GM12878 (cell line): ENCODE results near the gene PAK5. TPM values are rescaled to one million over a fixed set of nuclear protein-coding genes. Genes with fewer than 3 reads are reported as not detected.

ENCODE experiments used
- ATAC-seq: fragments of 200-7000 bp; cut with Tn5 transposase; 3 replicates; pipeline ENCODE4 v1.9.1; 2020; ENCODE audit warnings: mild to moderate bottlenecking, moderate library complexity
- BruUV-seq: library from RNA; stranded (reverse); fragments of 400-500 nt; replicated peaks from 2 replicates; lab custom pipeline; 2021; lab: Mats Ljungman, UMichigan
- CTCF ChIA-PET: fragments of 300-600 bp; sonication (Branson Sonifier 250); formaldehyde crosslinking; extraction: SDS; loops from one replicate; lab custom pipeline; 2021; ENCODE audit warnings: inconsistent platforms; lab: Yijun Ruan, JAX
- POLR2A ChIA-PET: fragments of 350-600 bp; formaldehyde crosslinking; extraction: SDS; loops from one replicate; lab custom pipeline; 2021; ENCODE audit warnings: inconsistent platforms; lab: Charles Lee
- RAD21 ChIA-PET: fragments of 300-600 bp; sonication (Branson Sonifier 250); formaldehyde crosslinking; loops from one replicate; lab custom pipeline; 2023; ENCODE audit warnings: antibody characterized with exemption; ENCODE audit not compliant: unreplicated experiment; lab: Charles Lee
- SMC1A ChIA-PET: fragments of 300-600 bp; sonication (Branson Sonifier 250); formaldehyde crosslinking; loops from one replicate; lab custom pipeline; 2023; ENCODE audit not compliant: unreplicated experiment, uncharacterized antibody; lab: Charles Lee
- DNase-seq: peaks from one replicate; pipeline ENCODE4 v3.0.0-alpha.2; 2011; ENCODE audit warnings: low read depth, low spot score
- FAIRE-seq: peaks from 3 replicates; lab custom pipeline; 2011; peaks lifted over from hg19 to GRCh38; lab: Jason Lieb, UNC
- H2AFZ ChIP-seq: 2 replicates; pipeline ENCODE4 v1.6.0; 2011; ENCODE audit warnings: low read depth, low read length, control low read depth; ENCODE audit not compliant: control insufficient read depth
- H3K27ac ChIP-seq: 2 replicates; pipeline ENCODE4 v1.5.1; 2011; ENCODE audit warnings: control low read depth; ENCODE audit not compliant: control insufficient read depth, insufficient read depth
- H3K27me3 ChIP-seq, 2 experiments: replicated peaks in 1 of 2; 2 replicates each; pipeline versions ENCODE4 v1.6.0 to v1.6.1; 2011; ENCODE audit warnings: low read length in 1 of 2; ENCODE audit not compliant: control insufficient read depth in 2 of 2, insufficient read depth in 2 of 2
- H3K36me3 ChIP-seq, 2 experiments: 2 replicates each; pipeline ENCODE4 v1.5.1; 2011; ENCODE audit warnings: low read length in 1 of 2; ENCODE audit not compliant: control insufficient read depth in 2 of 2, insufficient read depth in 2 of 2
- H3K4me1 ChIP-seq: 2 replicates; pipeline ENCODE4 v1.6.1; 2011; ENCODE audit warnings: mild to moderate bottlenecking, low read length, moderate library complexity, mixed read lengths; ENCODE audit not compliant: control insufficient read depth, insufficient read depth
- H3K4me2 ChIP-seq: 2 replicates; pipeline ENCODE4 v1.6.0; 2011; ENCODE audit warnings: control low read depth; ENCODE audit not compliant: control insufficient read depth, insufficient read depth
- H3K4me3 ChIP-seq: fragments of 200-600 bp; sonication (generic); 2 replicates; pipeline ENCODE4 v1.5.1; 2016
- H3K79me2 ChIP-seq: 2 replicates; pipeline ENCODE4 v1.6.0; 2011; ENCODE audit warnings: low read length; ENCODE audit not compliant: control insufficient read depth, insufficient read depth
- H3K9ac ChIP-seq: 2 replicates; pipeline ENCODE4 v1.8.0; 2011; ENCODE audit warnings: low read length, control low read depth, mixed read lengths; ENCODE audit not compliant: control insufficient read depth, insufficient read depth
- H3K9me3 ChIP-seq: replicated peaks from 3 replicates; pipeline ENCODE4 v1.5.1; 2011; ENCODE audit warnings: mild to moderate bottlenecking, low read length; ENCODE audit not compliant: control insufficient read depth, insufficient read depth
- H4K20me1 ChIP-seq: 2 replicates; pipeline ENCODE4 v1.6.0; 2011; ENCODE audit not compliant: control insufficient read depth, insufficient read depth
- BCL11A ChIP-seq: IDR thresholded peaks from 2 replicates; pipeline ENCODE4 v1.6.1; 2011; ENCODE audit warnings: low read depth, low read length
- BRCA1 ChIP-seq: IDR thresholded peaks from 2 replicates; pipeline ENCODE4 v1.6.1; 2011; ENCODE audit warnings: low read depth, low read length, improper control_type of control experiment
- CBX5 ChIP-seq: sonication (generic); IDR thresholded peaks from 2 replicates; pipeline ENCODE4 v1.6.1; 2016; ENCODE audit warnings: low read depth, moderate library complexity, mild to moderate bottlenecking, inconsistent platforms
- CREB1 ChIP-seq: IDR thresholded peaks from 2 replicates; pipeline ENCODE4 v1.6.1; 2012; ENCODE audit warnings: low read depth, mild to moderate bottlenecking, inconsistent platforms
- IKZF2 ChIP-seq, 2 experiments: fragments of 450-650 bp; IDR thresholded peaks; 2 replicates each; pipeline ENCODE4 v1.6.1; 2017; ENCODE audit warnings: mild to moderate bottlenecking in 2 of 2, moderate library complexity in 2 of 2
- MEF2A ChIP-seq: IDR thresholded peaks from 2 replicates; pipeline ENCODE4 v1.6.1; 2011; ENCODE audit warnings: low read depth, mild to moderate bottlenecking, low read length, moderate library complexity; ENCODE audit not compliant: insufficient read depth
- SUZ12 ChIP-seq: fragments of 200-600 bp; sonication (generic); IDR thresholded peaks from one replicate; pipeline ENCODE4 v1.6.1; 2018; ENCODE audit warnings: antibody characterized with exemption, mild to moderate bottlenecking; ENCODE audit not compliant: unreplicated experiment
- YBX1 ChIP-seq: fragments of 450-650 bp; IDR thresholded peaks from 2 replicates; pipeline ENCODE4 v1.6.1; 2016; ENCODE audit warnings: antibody characterized with exemption
- YY1 ChIP-seq: IDR thresholded peaks from 2 replicates; pipeline ENCODE4 v1.6.1; 2011; ENCODE audit warnings: low read depth, mild to moderate bottlenecking, low read length
- ZNF622 ChIP-seq: fragments of 450-650 bp; IDR thresholded peaks from 2 replicates; pipeline ENCODE4 v1.6.1; 2017; ENCODE audit warnings: mild to moderate bottlenecking, inconsistent platforms
- in situ Hi-C: fragments of 300-500 bp; cut with MboI; formaldehyde crosslinking; loops from 9 replicates; pipeline ENCODE4 v1.14.3; 2018; ENCODE audit warnings: mixed read lengths
- intact Hi-C: fragments of 100-400 bp; cut with micrococcal nuclease; formaldehyde crosslinking; loops from one replicate; pipeline ENCODE4 v1.14.2; 2022; ENCODE audit not compliant: unreplicated experiment
- polyA plus RNA-seq, 11 experiments: library from polyadenylated mRNA; depleted of rRNA in 4 of 11; unstranded in 6 of 11; stranded (reverse) in 5 of 11; fragments of >200 nt; fragmentation: Nextera tagmentation in 4 of 11; fragmentation: Illumina TruSeq in 1 of 11; extraction: Ambion mirVana in 4 of 11; extraction: Trizol in 1 of 11; gene quantifications; 1 replicate in 1 of 11; 2 replicates in 10 of 11; pipeline versions ENCODE4 v1.2.1 to v1.2.3, GENCODE V29; 2011 to 2016; ENCODE audit warnings: inconsistent platforms in 2 of 11, missing spikeins in 2 of 11, low read depth in 1 of 11
- total RNA-seq, 4 experiments: library from RNA; depleted of rRNA in 3 of 4; stranded (reverse); fragments of >200 nt in 3 of 4; fragmentation: Illumina TruSeq in 1 of 4; extraction: Trizol in 1 of 4; gene quantifications; 2 replicates each; pipeline versions ENCODE4 v1.2.1 to v1.2.3, GENCODE V29; 2013 to 2021
- TF ChIP-seq, protein P1 (sequence below): IDR thresholded peaks from 2 replicates; pipeline ENCODE4 v1.6.1; 2012; ENCODE audit warnings: low read depth, low read length, improper control_type of control experiment
- TF ChIP-seq, protein P2 (sequence below): fragments of 450-650 bp; IDR thresholded peaks from 2 replicates; pipeline ENCODE4 v1.6.1; 2017; ENCODE audit warnings: mild to moderate bottlenecking, low read depth, inconsistent platforms; ENCODE audit not compliant: poor library complexity, severe bottlenecking
- TF ChIP-seq, protein P3 (sequence below): fragments of 450-650 bp; formaldehyde crosslinking; IDR thresholded peaks from 2 replicates; pipeline ENCODE4 v1.4.0; 2020; ENCODE audit warnings: mild to moderate bottlenecking, moderate library complexity

The PAK5 gene
- total and polyA plus RNA-seq, 10 of the 15 experiments (the other 5 are each of a cell fraction or from before 2014, with no cell fraction given): not detected

DNA sequence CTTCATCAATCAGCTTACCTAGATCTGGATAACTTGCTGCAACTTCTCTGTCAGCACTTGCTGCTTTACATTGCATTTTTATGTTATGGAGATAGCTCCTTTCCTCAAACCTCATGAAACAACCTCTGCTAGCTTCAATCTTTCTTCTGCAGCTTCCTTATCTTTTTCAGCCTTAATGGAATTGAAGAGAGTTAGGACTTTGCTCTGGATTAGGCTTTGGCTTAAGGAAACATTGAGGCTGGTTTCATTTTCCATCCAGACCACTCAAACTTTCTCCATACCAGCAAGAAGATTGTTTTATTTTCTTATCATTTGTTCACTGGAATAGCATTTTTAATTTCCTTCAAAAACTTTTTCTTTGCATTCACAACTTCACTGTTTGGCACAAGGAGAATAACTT is 48.8 kb upstream of the PAK5 start:
- BruUV-seq: no TSS peak
- RAD21 ChIA-PET: no interaction called here
- Histone ChIP-seq H3K4me1 (no peaks in the 10 kb centered on the region), H3K4me2 (no peak overlapping the region), H3K27me3 (no peaks in the 10 kb centered on the region), H3K27ac (no peak overlapping the region), H3K4me3 (no peak overlapping the region), H3K9ac (no peak overlapping the region), H3K36me3 (no peaks in the 10 kb centered on the region), H4K20me1 (no peaks in the 10 kb centered on the region), H3K9me3 (no peaks in the 10 kb centered on the region; the same call in 2 of the 3 replicates), H3K79me2 (no peaks in the 10 kb centered on the region), H2AFZ (no peak overlapping the region)
- no peak for FAIRE-seq
- TF ChIP-seq SUZ12 (no peak), CBX5 (no peak), BRCA1 (no peak), BCL11A (no peak), YBX1 (no peak), ZNF622 (no peak), YY1 (no peak), CREB1 (no peak), MEF2A (no peak), IKZF2 (IDR thresholded peaks at IDR 0.05) (no peak)
- TF ChIP-seq, protein P1, sequence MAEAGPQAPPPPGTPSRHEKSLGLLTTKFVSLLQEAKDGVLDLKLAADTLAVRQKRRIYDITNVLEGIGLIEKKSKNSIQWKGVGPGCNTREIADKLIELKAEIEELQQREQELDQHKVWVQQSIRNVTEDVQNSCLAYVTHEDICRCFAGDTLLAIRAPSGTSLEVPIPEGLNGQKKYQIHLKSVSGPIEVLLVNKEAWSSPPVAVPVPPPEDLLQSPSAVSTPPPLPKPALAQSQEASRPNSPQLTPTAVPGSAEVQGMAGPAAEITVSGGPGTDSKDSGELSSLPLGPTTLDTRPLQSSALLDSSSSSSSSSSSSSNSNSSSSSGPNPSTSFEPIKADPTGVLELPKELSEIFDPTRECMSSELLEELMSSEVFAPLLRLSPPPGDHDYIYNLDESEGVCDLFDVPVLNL: no peak
- TF ChIP-seq, protein P2, sequence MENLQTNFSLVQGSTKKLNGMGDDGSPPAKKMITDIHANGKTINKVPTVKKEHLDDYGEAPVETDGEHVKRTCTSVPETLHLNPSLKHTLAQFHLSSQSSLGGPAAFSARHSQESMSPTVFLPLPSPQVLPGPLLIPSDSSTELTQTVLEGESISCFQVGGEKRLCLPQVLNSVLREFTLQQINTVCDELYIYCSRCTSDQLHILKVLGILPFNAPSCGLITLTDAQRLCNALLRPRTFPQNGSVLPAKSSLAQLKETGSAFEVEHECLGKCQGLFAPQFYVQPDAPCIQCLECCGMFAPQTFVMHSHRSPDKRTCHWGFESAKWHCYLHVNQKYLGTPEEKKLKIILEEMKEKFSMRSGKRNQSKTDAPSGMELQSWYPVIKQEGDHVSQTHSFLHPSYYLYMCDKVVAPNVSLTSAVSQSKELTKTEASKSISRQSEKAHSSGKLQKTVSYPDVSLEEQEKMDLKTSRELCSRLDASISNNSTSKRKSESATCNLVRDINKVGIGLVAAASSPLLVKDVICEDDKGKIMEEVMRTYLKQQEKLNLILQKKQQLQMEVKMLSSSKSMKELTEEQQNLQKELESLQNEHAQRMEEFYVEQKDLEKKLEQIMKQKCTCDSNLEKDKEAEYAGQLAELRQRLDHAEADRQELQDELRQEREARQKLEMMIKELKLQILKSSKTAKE: no peak
- TF ChIP-seq, protein P3, sequence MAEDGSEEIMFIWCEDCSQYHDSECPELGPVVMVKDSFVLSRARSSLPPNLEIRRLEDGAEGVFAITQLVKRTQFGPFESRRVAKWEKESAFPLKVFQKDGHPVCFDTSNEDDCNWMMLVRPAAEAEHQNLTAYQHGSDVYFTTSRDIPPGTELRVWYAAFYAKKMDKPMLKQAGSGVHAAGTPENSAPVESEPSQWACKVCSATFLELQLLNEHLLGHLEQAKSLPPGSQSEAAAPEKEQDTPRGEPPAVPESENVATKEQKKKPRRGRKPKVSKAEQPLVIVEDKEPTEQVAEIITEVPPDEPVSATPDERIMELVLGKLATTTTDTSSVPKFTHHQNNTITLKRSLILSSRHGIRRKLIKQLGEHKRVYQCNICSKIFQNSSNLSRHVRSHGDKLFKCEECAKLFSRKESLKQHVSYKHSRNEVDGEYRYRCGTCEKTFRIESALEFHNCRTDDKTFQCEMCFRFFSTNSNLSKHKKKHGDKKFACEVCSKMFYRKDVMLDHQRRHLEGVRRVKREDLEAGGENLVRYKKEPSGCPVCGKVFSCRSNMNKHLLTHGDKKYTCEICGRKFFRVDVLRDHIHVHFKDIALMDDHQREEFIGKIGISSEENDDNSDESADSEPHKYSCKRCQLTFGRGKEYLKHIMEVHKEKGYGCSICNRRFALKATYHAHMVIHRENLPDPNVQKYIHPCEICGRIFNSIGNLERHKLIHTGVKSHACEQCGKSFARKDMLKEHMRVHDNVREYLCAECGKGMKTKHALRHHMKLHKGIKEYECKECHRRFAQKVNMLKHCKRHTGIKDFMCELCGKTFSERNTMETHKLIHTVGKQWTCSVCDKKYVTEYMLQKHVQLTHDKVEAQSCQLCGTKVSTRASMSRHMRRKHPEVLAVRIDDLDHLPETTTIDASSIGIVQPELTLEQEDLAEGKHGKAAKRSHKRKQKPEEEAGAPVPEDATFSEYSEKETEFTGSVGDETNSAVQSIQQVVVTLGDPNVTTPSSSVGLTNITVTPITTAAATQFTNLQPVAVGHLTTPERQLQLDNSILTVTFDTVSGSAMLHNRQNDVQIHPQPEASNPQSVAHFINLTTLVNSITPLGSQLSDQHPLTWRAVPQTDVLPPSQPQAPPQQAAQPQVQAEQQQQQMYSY: no peak
- in situ Hi-C loops: no loop called here
- no peak for DNase-seq
- ATAC-seq: no peak
- CTCF ChIA-PET: interaction anchor here (1.0 to 1.1 kb wide), 3 partner anchors 16 to 91 kb away, joined by 3 to 5 read pairs (median 4); no protein-coding TSS in a partner anchor
- SMC1A ChIA-PET: interaction anchor here (1.1 kb wide), 1 partner anchor 11 kb away, joined by 5 read pairs; no protein-coding TSS in a partner anchor
- POLR2A ChIA-PET: no interaction called here
- intact Hi-C loops: no loop called here
